Duodenal mucosa (tissue), 2 donors: ENCODE data around the gene GPRC5A.

Experiments
- H3K27ac ChIP-seq: one replicate; pipeline ENCODE4 v1.7.0; 2013; ENCODE audit warnings: low read depth, low read length
- H3K27me3 ChIP-seq, 2 donors: one replicate each; pipeline ENCODE4 v1.7.0; 2013; ENCODE audit warnings: low read length in 2 of 2, control low read depth in 1 of 2; ENCODE audit not compliant: insufficient read depth in 2 of 2, control insufficient read depth in 1 of 2
- H3K36me3 ChIP-seq, 2 donors: one replicate each; pipeline ENCODE4 v1.7.0; 2013; ENCODE audit warnings: low read length in 2 of 2, control low read depth in 1 of 2; ENCODE audit not compliant: insufficient read depth in 2 of 2, control insufficient read depth in 1 of 2
- H3K4me1 ChIP-seq, 2 donors: one replicate each; pipeline ENCODE4 v1.7.0; 2013; ENCODE audit warnings: low read length in 2 of 2, control low read depth in 1 of 2; ENCODE audit not compliant: insufficient read depth in 2 of 2, control insufficient read depth in 1 of 2
- H3K4me3 ChIP-seq, 2 donors: one replicate each; pipeline ENCODE4 v1.7.0; 2013; ENCODE audit warnings: low read length in 2 of 2, low read depth in 1 of 2
- H3K9ac ChIP-seq, 2 donors: one replicate each; pipeline ENCODE4 v1.7.0; 2013; ENCODE audit warnings: low read length in 2 of 2, low read depth in 1 of 2
- H3K9me3 ChIP-seq, 2 donors: one replicate each; pipeline ENCODE4 v1.7.0; 2013; ENCODE audit warnings: low read length in 2 of 2, control low read depth in 1 of 2; ENCODE audit not compliant: control insufficient read depth in 1 of 2

GPRC5A gene

DNA sequence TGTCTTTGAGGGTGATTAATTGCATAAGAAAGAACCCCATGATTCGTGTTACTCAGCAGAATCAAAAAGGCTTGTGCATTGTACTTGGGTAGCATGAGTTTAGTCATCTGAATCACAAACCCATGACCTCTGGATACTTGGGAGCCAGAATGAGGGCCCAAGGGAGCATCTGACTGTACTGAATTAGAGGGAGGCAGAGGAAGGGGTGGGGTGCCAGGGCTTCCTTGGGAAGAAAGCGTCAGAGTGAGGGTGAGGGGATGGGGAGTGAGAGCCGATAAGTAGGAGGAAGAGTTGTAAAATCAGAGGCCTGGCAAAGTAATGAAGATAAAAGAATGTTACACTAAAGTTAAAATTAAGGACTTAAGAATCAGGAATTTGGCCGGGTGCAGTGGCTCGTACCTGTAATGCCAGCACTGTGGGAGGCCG is 30.8 kb downstream of the GPRC5A start:
- H3K27me3 ChIP-seq = no peaks in the 10 kb centered on the region
- H3K27ac ChIP-seq = no peak overlapping the region
- H3K4me1 ChIP-seq = peaks cover 9 to 10% of the 10 kb centered on the region in 2 donors
- H3K36me3 ChIP-seq = peaks cover 0 to 3% of the 10 kb centered on the region in 2 donors
- no peak overlapping the region for H3K9ac ChIP-seq
- no peak overlapping the region for H3K4me3 ChIP-seq
- no peaks in the 10 kb centered on the region for H3K9me3 ChIP-seq

DNA sequence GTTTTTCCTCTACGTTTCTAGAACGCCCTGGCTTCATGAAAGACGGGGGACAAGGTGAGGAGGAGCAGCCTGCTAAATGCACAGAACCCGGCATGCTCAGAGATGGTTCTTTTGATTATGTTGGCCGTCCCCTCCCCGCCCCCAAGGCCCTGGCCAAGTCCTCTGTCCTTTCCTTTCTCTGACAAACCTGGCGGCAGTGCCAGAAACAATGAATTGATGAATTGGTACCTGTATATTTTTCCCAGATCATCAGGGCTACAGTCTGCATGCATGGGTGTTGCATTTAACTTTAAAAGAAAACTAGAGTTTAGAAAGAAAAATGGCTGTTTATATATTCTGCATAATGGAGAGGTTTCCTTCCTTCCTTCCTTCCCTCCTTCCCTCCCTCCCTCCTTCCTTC is 31.6 kb downstream of the GPRC5A start:
- H3K4me3 ChIP-seq = no peak overlapping the region
- no peaks in the 10 kb centered on the region for H3K9me3 ChIP-seq
- no peaks in the 10 kb centered on the region for H3K36me3 ChIP-seq
- no peak overlapping the region for H3K9ac ChIP-seq
- peaks cover 9 to 10% of the 10 kb centered on the region in 2 donors for H3K4me1 ChIP-seq
- no peak overlapping the region for H3K27ac ChIP-seq
- H3K27me3 ChIP-seq = no peaks in the 10 kb centered on the region

DNA sequence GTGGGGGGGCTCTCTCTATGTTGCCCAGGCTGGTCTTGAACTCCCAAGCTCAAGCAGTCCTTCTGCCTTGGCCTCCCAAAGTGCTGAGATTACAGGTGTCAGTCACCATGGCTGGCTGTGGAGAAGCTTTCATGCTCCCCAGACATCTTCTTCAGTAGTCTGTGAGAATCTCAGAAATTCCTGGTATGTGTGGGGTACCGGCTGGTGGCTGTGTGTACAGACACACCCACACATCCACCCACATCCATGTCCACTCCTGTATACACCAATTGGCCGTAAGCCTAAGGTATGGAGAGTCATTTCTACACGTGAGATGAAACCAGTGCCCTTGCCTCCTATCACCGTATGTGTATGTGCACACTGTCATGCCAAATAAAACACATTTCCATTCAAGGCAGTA is 32.8 kb downstream of the GPRC5A start:
- Histone ChIP-seq H3K4me1 (peaks cover 9 to 10% of the 10 kb centered on the region in 2 donors), H3K9ac (no peak overlapping the region), H3K36me3 (no peaks in the 10 kb centered on the region), H3K4me3 (no peak overlapping the region), H3K27me3 (no peaks in the 10 kb centered on the region), H3K27ac (no peak overlapping the region), H3K9me3 (no peaks in the 10 kb centered on the region)

DNA sequence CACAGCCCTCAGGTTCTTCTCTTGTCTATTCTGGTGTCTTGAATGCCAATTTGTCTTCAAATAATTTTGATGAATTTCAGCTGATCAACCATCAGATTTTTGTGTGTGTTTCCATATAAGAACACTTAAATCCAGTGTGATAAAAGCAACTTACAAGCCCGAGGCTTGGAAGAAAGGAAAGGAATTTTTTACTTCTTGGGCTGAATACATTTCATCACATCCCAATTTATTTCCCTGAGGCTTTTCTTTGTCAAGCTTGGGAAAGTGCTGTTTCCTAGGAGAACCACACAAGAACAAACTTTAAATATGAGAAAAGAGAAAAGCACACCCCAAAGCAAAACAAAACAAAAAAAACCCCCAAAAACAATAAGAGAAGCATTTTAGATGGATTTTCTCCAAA is 34.0 kb downstream of the GPRC5A start:
- Histone ChIP-seq H3K4me1 (peaks cover 9 to 10% of the 10 kb centered on the region in 2 donors), H3K9ac (no peak overlapping the region), H3K27me3 (no peaks in the 10 kb centered on the region), H3K9me3 (no peaks in the 10 kb centered on the region), H3K4me3 (no peak overlapping the region), H3K36me3 (peaks cover 0 to 3% of the 10 kb centered on the region in 2 donors), H3K27ac (no peak overlapping the region)

DNA sequence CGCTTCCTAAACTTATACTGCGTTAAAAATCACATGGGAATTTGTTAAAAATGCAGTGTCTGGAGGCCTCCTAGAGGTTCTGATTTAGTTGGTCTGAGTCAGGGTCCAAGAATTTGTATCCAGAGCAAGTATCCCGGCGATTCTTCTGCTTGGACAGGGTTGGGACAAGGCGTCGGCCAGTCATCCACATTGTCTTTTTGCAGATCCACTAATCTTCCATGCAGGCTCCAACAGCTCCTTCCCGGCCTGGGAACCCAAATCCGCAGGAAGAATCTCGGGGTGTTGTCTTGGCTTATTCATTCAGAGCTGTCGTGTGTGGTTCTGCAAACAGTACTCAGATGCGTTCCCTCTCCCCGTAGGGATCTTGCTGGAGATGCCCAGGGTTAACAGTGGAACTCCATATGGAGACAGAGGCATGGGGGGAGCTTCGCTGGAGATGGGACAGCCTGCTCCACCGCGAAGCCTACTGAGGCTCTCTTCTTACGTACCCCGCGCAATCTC is 35.3 kb downstream of the GPRC5A start:
- no peak overlapping the region for H3K27ac ChIP-seq

DNA sequence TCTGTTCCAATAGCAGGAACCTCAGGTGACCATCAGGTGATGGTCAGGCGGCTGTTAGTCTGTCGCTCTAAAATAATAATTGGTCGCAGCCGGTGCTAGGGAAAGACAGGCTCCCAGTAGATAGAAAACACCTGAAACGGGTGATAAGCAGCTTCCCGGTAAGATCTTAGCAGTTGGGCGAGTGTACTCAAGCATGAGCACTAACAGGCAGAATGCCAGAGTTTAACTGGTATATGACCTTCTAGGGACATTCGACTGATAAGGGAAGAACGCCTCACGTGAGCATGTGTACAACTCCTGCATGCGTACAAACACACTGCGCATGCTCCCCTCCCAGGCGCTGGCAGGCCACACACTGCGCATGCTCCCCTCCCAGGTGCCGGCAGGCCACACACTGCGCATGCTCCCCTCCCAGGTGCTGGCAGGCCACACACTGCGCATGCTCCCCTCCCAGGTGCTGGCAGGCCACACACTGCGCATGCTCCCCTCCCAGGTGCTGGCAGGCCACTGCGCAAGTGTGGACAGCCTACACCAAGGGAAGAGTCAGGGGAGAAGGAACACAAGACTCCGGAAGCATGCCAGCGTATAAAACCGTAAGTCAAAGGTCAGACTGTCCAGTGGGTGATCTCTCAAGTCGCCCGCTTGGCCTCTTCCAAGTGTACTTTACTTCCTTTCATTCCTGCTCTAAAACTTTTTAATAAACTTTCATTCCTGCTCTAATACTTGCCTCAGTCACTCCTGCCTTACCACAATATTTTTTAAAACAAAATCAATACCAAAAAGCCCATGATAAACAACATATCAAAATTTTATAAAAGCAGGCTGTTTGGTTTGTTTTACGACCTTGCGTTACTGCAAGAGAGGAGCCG is 36.1 kb downstream of the GPRC5A start:
- Histone ChIP-seq H3K9me3 (no peaks in the 10 kb centered on the region), H3K9ac (peak overlapping the region; percentile 39 to 48), H3K4me1 (peaks cover 9 to 10% of the 10 kb centered on the region in 2 donors), H3K27ac (no peak overlapping the region), H3K27me3 (no peaks in the 10 kb centered on the region), H3K36me3 (peaks cover 0 to 3% of the 10 kb centered on the region in 2 donors), H3K4me3 (peak overlapping the region; percentile 69)

More for the DNA sequence above, 35.3 kb downstream of the GPRC5A start:
- Histone ChIP-seq H3K36me3 (peaks cover 0 to 3% of the 10 kb centered on the region in 2 donors), H3K4me1 (peaks cover 9 to 10% of the 10 kb centered on the region in 2 donors), H3K9me3 (no peaks in the 10 kb centered on the region), H3K9ac (no peak overlapping the region), H3K4me3 (peak overlapping the region; percentile 37 to 47), H3K27me3 (no peaks in the 10 kb centered on the region)

DNA sequence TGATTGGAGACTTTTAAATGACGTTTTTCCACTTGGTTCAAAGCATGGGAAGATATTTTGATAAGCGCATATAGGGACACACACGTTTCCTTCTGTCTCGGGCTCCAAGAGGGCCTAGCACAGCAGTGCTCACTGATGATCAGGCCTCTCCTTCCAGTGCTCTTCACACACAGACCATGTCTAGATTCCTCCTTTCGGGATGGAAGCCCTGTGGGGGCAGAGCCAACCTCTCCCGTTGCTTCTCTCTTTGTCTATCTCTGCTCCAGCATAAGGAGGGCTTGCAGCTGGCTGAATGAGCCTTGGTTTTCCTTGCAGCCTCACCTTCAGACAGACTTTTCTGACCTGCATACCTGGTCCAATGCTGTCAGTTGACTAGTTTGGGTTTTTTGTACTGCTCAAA is 38.3 kb downstream of the GPRC5A start:
- Histone ChIP-seq H3K4me1 (peaks cover 9 to 10% of the 10 kb centered on the region in 2 donors), H3K27ac (no peak overlapping the region), H3K27me3 (no peaks in the 10 kb centered on the region), H3K4me3 (no peak overlapping the region), H3K9me3 (no peaks in the 10 kb centered on the region), H3K36me3 (peaks cover 0 to 3% of the 10 kb centered on the region in 2 donors), H3K9ac (no peak overlapping the region)

DNA sequence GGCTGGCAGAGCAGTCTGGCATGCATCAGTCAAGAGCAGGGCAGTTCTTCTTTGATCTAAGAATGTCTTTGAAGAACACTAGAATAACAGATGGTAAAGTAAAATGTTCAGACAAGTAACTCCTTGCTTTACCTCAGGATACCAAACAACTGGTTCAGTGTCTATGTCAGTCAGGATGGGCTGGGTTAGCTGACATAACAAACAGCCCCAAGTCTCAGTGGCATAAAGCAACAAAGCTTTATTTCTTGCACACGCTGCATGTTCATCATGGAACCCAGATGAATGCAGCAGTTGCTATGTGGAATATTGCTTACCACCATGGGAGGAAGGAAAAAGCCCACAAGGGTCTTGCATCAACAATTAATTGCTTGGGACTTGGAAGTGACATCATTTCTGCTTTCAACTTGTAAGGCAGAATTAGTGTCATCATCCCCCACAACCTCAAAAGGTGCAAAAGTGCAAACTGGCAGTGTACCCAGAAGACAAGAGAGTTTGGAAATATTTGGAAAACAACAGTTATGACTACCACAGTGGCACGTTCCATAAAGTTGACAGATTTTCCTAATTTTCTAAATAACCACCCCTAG is 39.4 kb downstream of the GPRC5A start:
- Histone ChIP-seq H3K27ac (no peak overlapping the region), H3K36me3 (peaks cover 0 to 3% of the 10 kb centered on the region in 2 donors), H3K4me1 (peaks cover 9 to 10% of the 10 kb centered on the region in 2 donors), H3K4me3 (no peak overlapping the region), H3K9ac (no peak overlapping the region), H3K27me3 (no peaks in the 10 kb centered on the region), H3K9me3 (no peaks in the 10 kb centered on the region)

DNA sequence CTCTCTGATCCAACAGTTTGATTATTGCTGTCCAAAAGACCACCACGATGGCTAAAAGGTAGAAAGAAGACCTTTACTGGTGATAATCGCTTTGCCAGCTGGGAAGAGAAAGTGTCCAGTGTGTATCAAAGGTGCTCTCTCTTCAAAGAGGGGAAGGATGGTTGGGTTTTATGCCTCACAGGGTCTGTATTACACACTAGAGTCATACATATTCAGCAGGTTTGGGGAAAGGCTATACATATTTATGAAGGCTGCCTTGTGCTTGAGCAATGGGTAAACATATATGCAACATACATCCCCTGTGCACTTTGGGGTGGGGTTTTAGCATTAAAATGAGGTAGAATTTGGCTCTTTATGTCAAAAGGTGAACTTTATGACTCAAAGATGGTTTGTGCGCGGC is 42.4 kb downstream of the GPRC5A start:
- Histone ChIP-seq H3K36me3 (peaks cover 0 to 3% of the 10 kb centered on the region in 2 donors), H3K9ac (no peak overlapping the region), H3K27me3 (no peaks in the 10 kb centered on the region), H3K27ac (no peak overlapping the region), H3K9me3 (no peaks in the 10 kb centered on the region), H3K4me3 (no peak overlapping the region), H3K4me1 (no peaks in the 10 kb centered on the region)

DNA sequence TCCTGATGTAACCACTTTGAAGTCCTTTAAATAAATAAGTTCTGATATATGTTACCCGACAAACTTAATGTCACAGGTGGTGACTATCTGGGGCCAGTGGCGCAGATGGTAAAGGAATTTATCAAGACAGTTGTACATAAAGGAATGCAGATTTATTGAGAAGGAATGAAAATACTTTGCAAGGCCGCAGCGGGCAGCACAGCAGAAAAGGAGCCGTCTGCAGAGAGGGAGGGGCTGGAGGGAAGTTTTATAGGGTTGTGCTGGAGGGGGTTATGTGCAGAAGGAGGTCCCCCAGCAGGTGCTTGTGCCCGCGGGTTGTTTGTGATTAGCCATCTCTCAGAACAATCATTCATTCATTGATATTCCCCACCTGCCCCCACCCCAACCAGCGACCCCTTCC is 43.2 kb downstream of the GPRC5A start:
- Histone ChIP-seq H3K4me1 (no peaks in the 10 kb centered on the region), H3K27ac (no peak overlapping the region), H3K4me3 (no peak overlapping the region), H3K9ac (no peak overlapping the region), H3K9me3 (no peaks in the 10 kb centered on the region), H3K36me3 (peaks cover 0 to 2% of the 10 kb centered on the region in 2 donors), H3K27me3 (no peaks in the 10 kb centered on the region)
